GM13976 (cell line): ENCODE data around the gene GPHN.

Source experiments
- DNase-seq: peaks from one replicate; pipeline ENCODE4 v3.0.0; 2012; ENCODE audit warnings: low spot score
- CTCF ChIP-seq: IDR thresholded peaks from 2 replicates; pipeline ENCODE4 v1.5.1; 2012; ENCODE audit warnings: borderline replicate concordance, mild to moderate bottlenecking; ENCODE audit not compliant: insufficient read depth; ENCODE audit errors: extremely low read depth, missing control alignments, control extremely low read depth
- in situ Hi-C: fragments of 300-500 bp; cut with MboI; formaldehyde crosslinking; loops from one replicate; pipeline ENCODE4 v1.12.0; 2022; ENCODE audit warnings: low sequenced_read_pairs, mixed read lengths, inconsistent platforms; ENCODE audit not compliant: unreplicated experiment

GPHN gene

GRCh38 chr14:67221982-67222328 lies 714.0 kb downstream of the GPHN start:
- DNase-seq = no peak
- no peak for TF ChIP-seq CTCF
- in situ Hi-C loops = no loop called here

- no peak for DNase-seq
- in situ Hi-C loops = no loop called here
- no peak for TF ChIP-seq CTCF
These were observed 717.6 kb downstream of the GPHN start for GRCh38 chr14:67225523-67225922.

- no peak for DNase-seq
- in situ Hi-C loops = no loop called here
- no peak for TF ChIP-seq CTCF
These were observed 720.5 kb downstream of the GPHN start for GRCh38 chr14:67228325-67228984.
